Prostate gland (tissue), 2 donors: ENCODE measurements around the gene ING5.

Experiments
- CTCF ChIP-seq, 4 experiments: fragments of 200-600 bp in 2 of 4; fragments of 450-650 bp in 2 of 4; sonication (generic) in 2 of 4; IDR thresholded peaks; 1 replicate in 3 of 4; 2 replicates in 1 of 4; pipeline ENCODE4 v1.5.1; 2016 to 2019; ENCODE audit warnings: antibody characterized with exemption in 4 of 4, mild to moderate bottlenecking in 2 of 4, moderate library complexity in 2 of 4
- POLR2A ChIP-seq: fragments of 450-650 bp; IDR thresholded peaks from one replicate; pipeline ENCODE4 v1.6.1; 2016; ENCODE audit warnings: antibody characterized with exemption, mild to moderate bottlenecking
- POLR2AphosphoS5 ChIP-seq: sonication (generic); formaldehyde crosslinking; IDR thresholded peaks from one replicate; pipeline ENCODE4 v1.6.1; 2017; ENCODE audit warnings: antibody characterized with exemption

- TF ChIP-seq CTCF (IDR thresholded peaks at IDR 0.05) (no peak), POLR2AphosphoS5 (no peak), POLR2A (no peak)
Observed at GRCh38 chr2:241692448-241692847, 9.4 kb upstream of the ING5 start.
